HCT116 (cell line): ENCODE measurements around the gene EPHA4.

Experiments used
- CEBPB ChIP-seq: IDR thresholded peaks from 2 replicates; pipeline ENCODE4 v1.6.1; 2012; ENCODE audit warnings: low read depth
- CTCF ChIP-seq, 3 experiments: fragments of 200-600 bp in 1 of 3; sonication (generic) in 1 of 3; IDR thresholded peaks in 2 of 3; conservative IDR thresholded peaks in 1 of 3; 2 replicates each; pipeline ENCODE4 v1.5.1; 2012 to 2017; ENCODE audit warnings: low read depth in 2 of 3, low read length in 2 of 3, antibody characterized with exemption in 1 of 3, borderline replicate concordance in 1 of 3, control low read depth in 1 of 3, mild to moderate bottlenecking in 1 of 3, mixed read lengths in 1 of 3, mixed run types in 1 of 3, moderate library complexity in 1 of 3; ENCODE audit not compliant: insufficient read depth in 1 of 3
- EZH2 ChIP-seq: fragments of 200-600 bp; sonication (generic); IDR thresholded peaks from 2 replicates; pipeline ENCODE4 v1.6.1; 2017; ENCODE audit warnings: antibody characterized with exemption, mixed run types
- EZH2phosphoT487 ChIP-seq: fragments of 200-600 bp; IDR thresholded peaks from 2 replicates; pipeline ENCODE4 v1.6.1; 2018; ENCODE audit warnings: antibody characterized with exemption, borderline replicate concordance
- POLR2A ChIP-seq: IDR thresholded peaks from 2 replicates; pipeline ENCODE4 v1.7.0; 2011; ENCODE audit warnings: borderline replicate concordance; ENCODE audit not compliant: insufficient read depth, insufficient read length; ENCODE audit errors: extremely low read depth
- POLR2AphosphoS5 ChIP-seq: IDR thresholded peaks from 2 replicates; pipeline ENCODE4 v1.6.1; 2011; ENCODE audit warnings: mild to moderate bottlenecking, low read depth, low read length, moderate library complexity
- REST ChIP-seq: IDR thresholded peaks from 2 replicates; pipeline ENCODE4 v1.6.1; 2012; ENCODE audit warnings: low read depth
- TCF7L2 ChIP-seq: IDR thresholded peaks from 2 replicates; pipeline ENCODE4 v1.7.0; 2011; ENCODE audit warnings: borderline replicate concordance, inconsistent platforms; ENCODE audit not compliant: insufficient read depth, insufficient read length; ENCODE audit errors: extremely low read depth
- ZBTB33 ChIP-seq: IDR thresholded peaks from 2 replicates; pipeline ENCODE4 v1.6.1; 2011; ENCODE audit warnings: mild to moderate bottlenecking, low read length, moderate library complexity; ENCODE audit not compliant: insufficient replicate concordance; ENCODE audit errors: extremely low read depth
- ZFX ChIP-seq: fragments of 450-650 bp; IDR thresholded peaks from 2 replicates; pipeline ENCODE4 v1.6.1; 2017
- TF ChIP-seq, protein P1 (sequence below): IDR thresholded peaks from 2 replicates; pipeline ENCODE4 v1.6.1; 2012
- TF ChIP-seq, protein P2 (sequence below): IDR thresholded peaks from 2 replicates; pipeline ENCODE4 v1.6.1; 2012

GRCh38 chr2:221410487-221410886 lies 161.6 kb downstream of the EPHA4 start:
- TF ChIP-seq POLR2AphosphoS5: no peak
- no peak for TF ChIP-seq CTCF (IDR thresholded peaks at IDR 0.05 in 2 of 3, conservative IDR thresholded peaks at IDR 0.05 in 1 of 3; ENCODE audit: borderline replicate concordance in 1 of 3, insufficient read depth in 1 of 3, low read depth in 2 of 3, low read length in 2 of 3)
- TF ChIP-seq, protein P1, sequence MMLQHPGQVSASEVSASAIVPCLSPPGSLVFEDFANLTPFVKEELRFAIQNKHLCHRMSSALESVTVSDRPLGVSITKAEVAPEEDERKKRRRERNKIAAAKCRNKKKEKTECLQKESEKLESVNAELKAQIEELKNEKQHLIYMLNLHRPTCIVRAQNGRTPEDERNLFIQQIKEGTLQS: no peak
- TF ChIP-seq EZH2phosphoT487: no peak
- no peak for TF ChIP-seq EZH2
- TF ChIP-seq, protein P2, sequence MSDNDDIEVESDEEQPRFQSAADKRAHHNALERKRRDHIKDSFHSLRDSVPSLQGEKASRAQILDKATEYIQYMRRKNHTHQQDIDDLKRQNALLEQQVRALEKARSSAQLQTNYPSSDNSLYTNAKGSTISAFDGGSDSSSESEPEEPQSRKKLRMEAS: no peak
- no peak for TF ChIP-seq POLR2A
- no peak for TF ChIP-seq ZBTB33
- TF ChIP-seq REST: no peak
- TF ChIP-seq ZFX: no peak
- no peak for TF ChIP-seq CEBPB
- no peak for TF ChIP-seq TCF7L2
